ENCODE measurements around the gene PNPLA7.

Gene PNPLA7

DNA sequence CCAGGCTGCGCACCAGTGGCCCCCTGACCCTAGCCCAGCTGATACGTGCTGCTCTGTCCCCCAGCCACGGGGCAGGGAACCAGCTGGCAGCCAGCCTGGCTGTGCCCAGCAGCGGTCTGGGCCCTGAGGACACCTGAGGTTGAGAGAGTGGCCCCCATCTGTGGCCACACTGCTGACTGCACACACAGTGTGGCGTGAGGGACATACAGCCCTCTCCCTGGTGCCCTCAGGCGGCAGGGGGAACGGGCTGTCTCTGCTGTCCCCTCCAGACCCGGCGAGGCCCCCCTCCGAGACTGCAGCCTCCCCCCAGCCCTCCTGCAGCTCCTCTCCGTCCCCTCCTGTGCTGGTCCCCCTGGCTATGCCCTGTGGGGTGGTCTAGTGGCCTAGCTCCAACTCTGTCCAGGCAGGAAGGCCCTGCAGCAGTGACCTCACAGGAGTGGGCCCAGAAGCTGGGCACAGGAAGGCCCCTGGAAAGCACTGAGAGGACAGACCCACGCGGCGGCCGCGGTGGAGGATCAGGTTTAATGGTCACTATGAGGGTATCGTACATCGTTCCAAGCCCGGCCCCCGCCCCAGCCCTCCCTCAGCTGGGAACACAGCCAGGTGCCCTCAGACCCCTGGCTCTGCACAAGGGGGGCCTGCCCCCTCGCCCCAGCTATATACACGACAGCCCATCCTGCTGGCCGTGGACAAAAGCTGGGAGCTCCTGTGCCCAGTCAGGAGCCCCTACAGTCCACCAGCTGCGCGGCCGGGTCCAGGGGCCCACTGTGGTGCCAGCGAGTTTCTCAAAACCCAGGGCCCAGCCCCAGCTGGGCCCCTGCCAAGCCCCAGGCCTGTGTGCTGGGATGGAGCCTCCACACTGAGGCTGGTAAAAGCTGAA lies 102.2 kb downstream of the PNPLA7 start:
- no peak for DNase-seq

DNA sequence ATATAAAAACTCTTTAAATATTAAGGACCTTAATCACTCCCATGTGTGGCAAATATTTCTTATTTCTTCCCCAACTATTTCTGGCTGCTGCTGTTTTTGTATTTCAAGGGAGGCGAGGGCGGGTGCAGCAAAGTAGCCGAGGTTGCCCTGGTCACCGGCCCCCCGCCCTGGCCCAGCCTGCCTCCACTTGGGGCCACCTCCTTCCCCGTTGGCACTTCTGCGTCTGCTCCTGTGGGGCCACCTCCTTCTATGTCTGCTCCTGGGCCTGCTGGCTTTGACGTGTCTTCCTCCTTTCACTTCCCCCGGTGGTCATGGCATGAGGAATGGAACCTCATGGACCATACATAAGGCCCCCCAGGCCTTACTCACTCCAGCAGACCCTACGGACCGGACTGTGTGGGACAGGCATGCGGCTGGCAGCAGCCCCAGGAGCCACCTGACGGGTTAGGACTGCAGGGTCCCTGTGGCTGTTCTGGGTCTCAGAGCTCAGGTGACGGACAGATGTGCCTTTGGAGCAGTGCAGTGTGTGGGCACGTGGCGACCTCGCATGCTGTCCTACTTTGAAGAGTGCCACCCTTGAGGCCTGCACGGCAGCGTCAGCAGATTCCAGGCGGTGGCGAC lies 103.2 kb downstream of the PNPLA7 start:
- DNase-seq, result no peak

DNA sequence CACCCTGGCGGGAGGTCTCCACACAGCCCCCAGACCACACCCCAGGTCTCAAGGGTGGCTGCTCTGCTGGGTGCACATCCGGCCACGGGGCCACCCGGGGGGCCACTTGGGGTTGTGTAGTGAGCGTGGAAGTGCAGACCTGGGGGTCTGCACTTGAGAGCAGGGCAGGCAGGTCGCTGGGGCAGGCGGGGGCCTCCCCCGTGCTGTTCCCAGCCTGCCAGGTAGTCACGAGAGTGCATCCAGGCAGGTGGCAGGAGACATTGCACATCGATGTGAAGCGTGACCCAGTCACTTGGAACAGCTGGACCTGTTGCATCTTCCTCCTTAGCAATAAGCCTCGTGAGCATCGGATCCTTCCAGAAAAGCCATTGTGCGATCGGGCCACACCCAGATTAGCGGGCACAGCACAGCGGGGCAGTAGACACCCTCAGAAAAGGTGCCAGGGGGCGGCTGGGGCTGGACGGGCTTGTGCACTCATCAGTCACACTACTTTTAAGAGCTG lies 104.2 kb downstream of the PNPLA7 start:
- DNase-seq, result no peak

DNA sequence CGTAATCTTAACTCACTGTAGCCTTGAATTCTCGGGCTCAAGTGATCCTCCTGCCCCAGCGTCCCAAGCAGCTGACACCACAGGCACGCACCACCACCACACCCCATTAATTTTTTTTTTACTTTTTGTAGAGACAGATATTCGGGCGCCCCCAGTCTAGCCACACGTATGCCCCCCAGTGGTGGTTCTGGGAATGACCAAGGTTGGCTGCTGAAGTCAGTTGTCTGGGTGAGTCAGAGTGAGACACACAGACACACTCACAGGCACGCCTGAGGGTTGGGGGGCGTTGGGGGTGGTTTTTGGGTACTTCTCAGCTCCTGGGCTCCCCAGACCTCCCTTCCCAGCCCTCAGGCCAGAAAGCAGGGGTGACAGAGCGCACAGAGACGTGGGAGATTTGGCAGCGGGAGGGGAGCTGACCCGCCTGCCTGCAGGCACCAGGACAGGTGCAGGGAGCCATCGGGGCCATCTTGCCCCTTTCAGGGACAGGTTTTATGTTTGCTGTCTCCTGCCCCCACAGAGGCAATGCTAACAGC lies 104.9 kb downstream of the PNPLA7 start:
- peak; percentile 89 for DNase-seq

DNA sequence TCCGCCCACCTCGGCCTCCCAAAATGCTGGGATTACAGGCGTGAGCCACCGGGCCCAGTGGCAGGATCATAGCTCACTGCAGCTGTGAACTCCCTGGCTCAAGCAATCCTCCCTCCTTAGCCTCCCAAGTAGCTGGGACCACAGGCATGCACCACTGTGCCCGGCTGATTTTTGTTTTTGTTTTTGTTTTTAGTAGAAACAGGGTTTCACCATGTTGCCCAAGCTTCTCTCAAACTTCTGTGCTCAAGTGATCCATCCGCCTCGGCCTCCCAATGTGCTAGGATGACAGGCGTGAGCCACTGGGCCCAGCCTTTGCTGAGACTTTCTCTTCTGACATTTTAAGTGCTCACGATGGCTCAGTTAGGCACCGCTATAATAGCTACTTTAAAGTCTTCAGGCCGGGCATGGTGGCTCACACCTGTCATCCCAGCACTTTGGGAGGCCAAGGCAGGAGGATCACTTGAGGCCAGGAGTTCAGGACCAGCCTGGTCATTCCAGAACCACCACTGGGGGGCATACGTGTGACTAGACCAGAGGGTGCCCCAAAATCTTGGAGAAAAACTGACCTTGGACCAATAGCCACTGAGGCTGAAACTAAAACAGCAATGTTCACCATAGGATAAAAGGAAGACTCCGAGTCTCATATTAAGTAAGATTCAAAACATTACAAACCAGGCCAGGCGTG lies 106.0 kb downstream of the PNPLA7 start:
- DNase-seq, result no peak

DNA sequence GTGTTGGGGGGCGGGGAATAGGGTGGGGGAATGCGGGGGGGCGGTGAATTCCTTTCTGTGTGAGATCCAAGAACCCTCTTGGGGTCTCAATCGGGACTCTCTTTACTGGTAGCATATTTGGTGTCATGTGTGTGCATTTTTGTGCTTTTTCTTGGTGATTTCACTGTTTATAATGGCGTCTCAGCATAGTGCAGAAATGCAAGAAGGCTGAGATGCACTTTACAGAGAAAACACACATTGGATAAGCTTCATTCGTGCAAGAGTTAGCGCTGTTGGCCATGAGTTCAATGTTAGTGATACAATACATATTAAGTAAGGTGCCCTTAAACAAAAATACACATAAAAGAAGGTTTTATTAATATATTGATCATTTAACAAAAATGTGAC lies 108.3 kb downstream of the PNPLA7 start:
- DNase-seq, result no peak

DNA sequence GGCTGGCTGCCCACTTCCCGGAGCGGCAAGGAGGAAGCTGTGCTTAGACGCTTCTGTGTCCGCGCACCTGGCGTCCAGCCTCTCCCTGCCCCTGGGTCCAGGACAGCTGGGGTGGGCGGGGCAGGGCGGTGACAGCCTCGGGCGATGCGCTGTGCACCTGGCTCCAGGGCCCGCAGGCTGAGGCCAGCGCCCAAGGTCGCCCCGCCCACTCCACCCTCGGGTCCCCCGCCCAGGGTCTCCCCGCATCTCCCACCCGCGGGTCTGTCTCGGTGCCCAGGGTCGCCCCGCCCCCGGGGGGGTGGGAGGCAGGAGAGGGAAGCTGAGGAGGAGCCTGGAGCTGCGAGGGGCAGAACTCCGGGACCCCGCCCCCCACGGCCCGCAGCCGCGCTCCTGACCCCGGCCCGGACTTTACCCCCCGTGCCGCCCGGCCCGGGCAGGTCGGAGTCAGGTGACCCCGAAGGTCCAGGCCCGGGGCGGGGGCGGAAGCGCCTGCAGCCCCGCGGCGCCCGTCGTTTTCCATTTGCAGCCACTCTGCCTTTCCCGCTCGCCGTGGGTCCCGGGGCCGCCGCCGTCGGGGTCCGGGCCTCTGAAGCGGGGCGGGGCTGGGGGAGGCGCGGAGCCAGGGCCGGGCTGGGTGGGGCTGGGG lies 108.8 kb downstream of the PNPLA7 start, which contains the start of gene ENTPD8:
Gene ENTPD8 (minus strand): TSS at position 69 of the 646 bp plus-strand sequence. CDS start 3,072 bp downstream, outside the sequence.
- no peak for DNase-seq

DNA sequence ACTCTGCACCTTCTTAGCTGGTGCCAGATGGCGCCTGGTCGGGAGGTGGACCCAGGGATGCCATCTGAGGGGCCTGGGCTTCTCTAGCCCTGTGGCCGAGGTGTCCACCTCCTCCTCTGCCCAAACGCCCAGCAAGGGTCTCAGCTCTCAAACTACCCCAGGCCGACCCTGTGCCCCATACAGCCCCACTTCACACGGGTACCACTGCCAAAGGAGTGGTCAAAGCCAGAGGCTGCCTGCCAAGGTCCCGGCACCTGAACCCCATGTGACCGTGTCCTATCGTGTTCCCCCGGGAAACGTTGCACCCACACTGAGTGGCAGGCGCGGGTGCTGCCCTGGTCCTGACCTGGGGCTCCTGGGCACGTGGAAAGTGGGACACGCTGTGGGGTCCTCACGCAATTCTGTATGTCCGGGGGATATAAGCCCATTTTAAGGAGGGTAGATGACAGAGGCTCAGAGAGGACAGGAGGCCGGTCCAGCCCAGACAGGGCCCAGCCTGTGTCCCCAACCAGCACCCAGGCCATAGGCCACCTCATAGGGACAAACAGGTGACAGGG lies 111.0 kb downstream of the PNPLA7 start:
- no peak for DNase-seq

DNA sequence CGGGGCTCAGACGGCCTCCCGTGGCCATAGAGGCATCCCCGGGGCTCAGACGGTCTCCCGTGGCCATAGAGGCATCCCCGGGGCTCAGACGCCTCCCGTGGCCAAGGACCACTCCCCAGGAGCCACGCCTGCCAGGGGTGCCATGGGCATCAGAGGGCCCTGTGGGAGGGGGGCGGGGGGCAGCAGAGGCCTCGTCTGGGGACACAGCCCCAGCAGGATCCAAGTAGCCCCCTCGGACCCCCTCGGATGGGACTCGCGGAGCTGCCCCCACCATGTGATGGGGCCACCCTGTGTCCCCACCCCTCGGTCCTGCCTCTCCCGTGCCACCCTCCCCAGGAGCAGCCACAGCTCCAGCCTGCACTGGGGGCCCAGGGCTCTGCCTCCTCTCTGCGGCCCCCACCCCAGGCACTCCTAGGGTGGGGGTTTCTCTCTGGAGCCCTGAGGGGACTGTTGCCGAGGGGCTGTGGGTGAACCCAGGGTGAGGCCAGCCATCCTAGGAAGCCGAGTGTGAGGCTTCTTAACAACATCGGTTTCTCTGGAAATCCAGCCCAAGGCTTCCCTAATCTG lies 111.5 kb downstream of the PNPLA7 start:
- no peak for DNase-seq

DNA sequence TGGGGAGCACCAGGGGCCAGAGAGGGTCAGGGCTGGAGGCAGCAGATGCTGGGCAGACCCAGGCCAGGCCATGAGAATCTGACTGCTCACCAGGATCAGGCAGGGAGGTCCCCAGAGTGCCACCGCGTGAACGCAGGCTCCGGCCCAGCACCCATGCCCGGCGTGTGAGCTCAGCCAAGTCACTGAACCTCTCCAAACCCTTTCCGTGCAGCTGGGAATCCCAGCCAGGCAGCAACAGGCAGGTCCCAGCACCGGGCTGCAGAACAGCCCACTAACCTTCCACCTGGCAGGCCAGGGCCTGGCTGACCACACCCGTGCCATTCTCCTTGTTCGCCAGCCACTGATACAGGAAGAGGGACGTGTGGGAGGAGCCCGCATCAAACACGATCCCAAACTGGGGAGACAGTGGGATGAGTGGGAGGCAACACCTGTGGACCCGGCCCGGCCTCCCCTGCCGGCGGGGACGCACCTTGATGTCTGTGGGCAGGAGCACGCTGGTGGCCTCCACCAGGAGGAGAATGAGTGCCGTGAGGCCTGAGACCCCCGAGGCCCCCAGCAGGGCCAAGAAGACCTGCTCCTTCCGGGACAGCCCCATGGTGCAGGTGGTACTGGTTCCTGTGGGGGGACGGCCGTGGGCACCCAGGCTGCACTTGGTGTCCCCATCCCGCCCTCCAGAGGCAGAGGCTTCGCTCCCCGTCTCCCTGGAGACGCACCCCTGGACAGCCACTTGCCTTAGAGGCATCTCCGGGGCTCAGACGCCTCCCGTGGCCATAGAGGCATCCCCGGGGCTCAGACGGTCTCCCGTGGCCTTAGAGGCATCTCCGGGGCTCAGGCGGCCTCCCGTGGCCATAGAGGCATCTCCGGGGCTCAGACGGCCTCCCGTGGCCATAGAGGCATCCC lies 112.3 kb downstream of the PNPLA7 start:
- no peak for DNase-seq

DNA sequence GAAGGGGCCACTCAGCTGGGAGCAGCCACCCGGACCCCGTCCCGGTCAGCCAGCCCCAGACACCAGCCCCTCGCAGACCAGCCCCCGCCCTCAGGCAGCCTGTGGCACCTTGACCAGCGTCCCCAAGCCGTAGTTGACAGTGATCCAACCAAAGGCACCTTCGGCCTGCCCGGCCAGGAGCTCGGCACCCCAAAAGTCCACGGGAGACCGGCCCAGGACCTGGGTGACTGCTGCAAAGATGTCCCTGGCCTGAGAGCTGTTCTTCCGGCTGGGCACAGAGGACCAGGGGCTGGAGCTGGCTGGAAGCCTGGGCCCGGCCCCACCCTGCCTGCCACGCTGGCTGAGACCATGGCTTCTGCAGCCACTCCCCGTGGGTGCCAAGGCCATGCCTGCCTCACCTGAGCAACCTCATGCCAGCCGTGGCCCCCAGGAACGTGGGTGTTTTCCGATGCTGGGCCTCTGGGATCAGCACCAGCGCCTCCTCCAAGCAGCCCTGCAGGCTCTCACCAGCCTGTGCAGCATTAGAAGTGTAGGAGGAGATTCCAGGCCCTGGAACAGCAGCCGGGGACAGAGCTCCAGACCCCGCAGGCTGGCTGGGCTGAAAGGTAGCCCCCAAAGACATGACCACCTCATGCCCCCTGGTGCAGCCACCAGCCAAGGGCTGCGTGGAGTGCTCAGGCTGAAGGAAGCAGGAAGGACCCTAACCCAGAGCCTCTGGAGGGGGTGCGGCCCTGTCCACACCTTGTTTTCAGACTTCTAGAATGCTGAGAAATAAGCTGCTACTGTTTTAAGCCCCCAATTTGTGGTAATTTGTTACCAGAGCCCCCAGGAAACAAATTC lies 113.2 kb downstream of the PNPLA7 start:
- no peak for DNase-seq

DNA sequence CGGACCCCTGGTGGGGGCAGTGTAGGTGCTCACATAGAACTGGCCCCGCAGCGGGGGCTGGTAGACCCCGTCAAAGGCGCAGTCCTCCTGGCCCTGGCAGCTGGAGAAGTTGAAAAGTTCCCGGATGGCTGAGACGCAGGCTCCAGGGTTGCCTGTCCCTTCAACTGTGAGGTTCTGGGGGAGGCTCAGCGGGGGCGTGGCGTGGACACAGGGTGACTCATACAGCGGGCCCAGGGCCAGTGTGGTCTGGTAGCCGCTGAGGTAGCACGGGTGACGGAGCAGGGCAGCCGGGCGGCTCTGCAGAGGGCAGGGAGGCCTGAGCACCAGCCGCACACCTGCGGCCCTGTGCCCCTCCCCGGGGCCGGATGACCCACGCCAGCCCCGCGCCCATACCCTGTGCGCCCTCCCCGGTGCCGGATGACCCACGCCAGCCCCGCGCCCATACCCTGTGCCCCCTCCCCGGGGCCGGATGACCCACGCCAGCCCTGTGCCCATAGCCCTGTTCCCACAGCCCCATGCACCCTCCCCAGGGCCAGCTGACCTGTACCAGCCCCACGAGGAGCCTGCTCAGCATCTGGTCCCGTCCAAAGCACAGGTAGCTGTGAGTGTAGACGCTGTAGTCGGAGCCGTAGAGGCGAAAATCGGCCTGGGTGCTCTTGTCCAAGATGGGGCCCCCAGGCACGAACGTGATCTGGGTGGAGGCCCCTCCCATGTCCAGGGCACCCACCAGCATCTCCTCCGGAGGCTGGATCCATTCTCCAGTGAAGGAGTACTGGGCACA lies 114.0 kb downstream of the PNPLA7 start:
- no peak for DNase-seq

DNA sequence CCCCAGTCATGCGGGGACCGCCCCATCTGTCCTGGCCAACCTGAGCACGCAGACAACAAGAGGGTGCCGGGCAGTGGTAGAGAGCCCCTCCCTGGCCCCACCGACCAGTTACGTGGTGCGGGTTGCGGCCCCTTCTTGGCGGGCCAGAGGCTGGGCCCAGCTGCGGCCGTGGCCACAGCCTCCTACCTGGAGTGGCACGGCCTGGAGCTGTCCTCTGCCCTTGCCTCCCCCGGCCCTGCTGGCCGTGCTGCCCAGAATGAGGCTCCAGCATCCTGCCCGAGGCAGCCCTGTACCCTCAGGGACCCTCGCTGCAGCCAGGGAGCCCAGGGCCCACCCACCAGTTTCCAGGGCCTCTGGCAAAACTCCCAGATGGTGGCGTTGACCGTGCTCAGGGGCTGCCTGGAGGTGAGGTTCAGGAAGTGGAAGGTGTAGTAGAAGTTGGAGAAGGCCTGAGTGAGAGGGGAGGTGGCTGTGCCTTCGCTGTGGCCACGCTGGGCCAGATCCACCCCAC lies 114.8 kb downstream of the PNPLA7 start:
- no peak for DNase-seq

DNA sequence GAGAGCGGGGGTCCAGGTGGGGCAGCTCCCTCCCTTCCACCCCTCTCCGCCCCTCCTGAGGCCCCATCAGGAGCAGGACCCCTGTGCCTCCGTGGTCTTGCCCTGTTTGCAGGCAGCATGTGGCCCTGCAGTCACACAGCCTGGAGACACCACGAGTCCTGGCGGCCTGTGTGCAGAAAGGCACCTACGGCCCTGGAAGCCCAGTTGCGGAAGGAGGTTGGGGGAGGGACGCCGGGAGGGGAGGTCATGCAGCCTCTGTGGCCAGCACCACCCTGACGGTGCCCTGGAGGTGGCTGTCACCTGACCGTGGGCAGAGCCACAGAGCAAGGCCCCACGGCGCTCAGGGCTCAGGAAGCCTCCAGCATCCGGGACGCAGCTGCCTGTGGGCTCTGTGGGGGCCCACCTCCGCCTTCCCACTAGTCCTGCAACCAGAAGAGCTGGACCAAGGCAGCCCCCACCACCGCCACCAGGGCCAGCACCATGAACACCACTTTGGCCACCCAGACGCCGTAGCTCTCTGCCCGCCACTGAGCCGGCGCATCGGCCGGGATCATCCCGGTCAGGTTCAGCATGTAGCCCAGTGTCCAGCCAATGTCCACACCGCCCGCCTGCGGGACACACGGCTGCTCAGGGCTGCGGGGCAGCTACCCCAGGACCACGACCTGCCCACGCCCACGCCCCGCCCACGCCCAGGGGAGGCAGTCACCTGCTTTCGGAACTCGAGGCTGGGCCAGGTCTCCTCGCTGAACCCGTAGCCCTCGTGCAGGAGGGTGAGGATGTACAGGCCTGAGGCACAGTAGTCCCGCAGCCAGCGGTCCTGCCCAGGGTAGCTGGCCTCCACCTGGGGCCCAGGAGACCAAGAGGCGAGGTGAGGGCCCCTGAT lies 115.5 kb downstream of the PNPLA7 start:
- no peak for DNase-seq

DNA sequence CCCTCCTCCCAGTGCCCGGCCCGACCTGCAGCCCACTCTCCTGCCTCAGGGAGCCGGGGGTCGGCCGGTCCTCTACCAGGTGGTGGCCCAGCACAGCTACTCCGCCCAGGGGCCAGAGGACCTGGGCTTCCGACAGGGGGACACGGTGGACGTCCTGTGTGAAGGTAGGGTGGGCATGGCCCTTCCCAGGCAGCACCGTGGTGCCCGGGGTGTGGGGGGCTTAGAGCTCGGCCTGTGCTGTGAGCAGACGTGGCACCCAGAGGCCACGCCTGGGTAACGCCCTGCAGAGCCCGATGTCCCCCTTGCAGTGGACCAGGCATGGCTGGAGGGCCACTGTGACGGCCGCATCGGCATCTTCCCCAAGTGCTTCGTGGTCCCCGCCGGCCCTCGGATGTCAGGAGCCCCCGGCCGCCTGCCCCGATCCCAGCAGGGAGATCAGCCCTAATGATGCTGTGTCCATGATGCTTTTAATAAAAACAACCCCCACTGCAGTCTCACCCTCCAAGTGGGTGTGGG lies 116.2 kb downstream of the PNPLA7 start:
- DNase-seq, result no peak

DNA sequence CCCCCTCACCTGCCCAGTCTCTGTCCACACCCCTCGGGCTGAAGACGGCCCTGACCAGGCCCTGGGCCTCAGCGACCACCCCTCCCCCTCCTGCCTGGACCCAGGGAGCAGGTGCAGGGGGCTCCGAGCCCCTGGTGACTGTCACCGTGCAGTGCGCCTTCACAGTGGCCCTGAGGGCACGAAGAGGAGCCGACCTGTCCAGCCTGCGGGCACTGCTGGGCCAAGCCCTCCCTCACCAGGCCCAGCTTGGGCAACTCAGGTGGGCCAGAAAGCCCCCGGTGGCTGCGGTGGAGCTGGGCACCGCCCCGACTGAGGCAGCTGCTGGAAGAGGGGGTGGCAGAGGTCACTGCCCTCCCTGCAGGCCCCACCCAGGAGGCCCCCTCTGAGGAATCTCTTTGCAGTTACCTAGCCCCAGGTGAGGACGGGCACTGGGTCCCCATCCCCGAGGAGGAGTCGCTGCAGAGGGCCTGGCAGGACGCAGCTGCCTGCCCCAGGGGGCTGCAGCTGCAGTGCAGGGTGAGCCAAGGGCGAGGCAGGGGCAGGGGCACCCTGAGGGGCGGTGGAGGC lies 116.8 kb downstream of the PNPLA7 start:
- no peak for DNase-seq

DNA sequence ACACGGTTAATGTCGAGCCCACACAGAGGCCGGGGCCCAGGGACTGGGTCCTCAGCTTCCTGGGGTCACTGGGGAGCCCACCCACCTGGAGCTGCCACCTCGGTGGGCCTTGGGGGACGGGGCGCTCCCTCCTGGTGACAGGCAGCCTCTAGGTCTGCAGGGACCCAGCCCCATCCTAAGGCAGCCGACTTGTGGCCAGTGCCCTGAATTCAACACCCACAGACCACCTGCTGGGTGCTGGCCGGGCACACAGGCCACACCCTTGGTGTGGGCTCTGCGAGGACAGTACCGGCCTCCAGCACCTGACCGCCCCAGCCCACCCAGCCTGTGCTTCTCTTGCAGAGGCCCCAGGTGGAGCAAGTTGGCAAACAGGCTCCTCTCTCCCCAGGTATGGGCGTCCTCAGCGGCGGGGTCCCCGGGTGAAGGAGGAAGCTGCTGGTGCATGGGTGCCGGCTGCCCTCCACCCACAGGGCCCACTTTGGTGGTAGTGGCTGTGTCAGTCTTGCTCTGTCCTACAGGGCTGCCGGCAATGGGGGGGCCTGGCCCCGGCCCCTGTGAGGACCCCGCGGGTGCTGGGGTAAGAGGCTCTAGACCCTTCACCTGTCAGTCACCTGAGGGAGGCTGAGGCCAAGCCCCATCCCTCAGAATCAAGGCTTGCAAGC lies 117.4 kb downstream of the PNPLA7 start:
- no peak for DNase-seq
